OCI-LY3 (cell line): ENCODE measurements around the gene MYBL2.

ENCODE experiments used
- CTCF ChIP-seq: fragments of 200-600, 300-600 bp; sonication (generic); IDR thresholded peaks from 2 replicates; pipeline ENCODE4 v1.5.1; 2014; ENCODE audit warnings: antibody characterized with exemption, low read length, low read depth
- EZH2phosphoT487 ChIP-seq: fragments of 200-600 bp; shearing (Covaris generic); IDR thresholded peaks from 2 replicates; pipeline ENCODE4 v1.6.1; 2018; ENCODE audit warnings: antibody characterized with exemption, mixed run types, low read depth

DNA sequence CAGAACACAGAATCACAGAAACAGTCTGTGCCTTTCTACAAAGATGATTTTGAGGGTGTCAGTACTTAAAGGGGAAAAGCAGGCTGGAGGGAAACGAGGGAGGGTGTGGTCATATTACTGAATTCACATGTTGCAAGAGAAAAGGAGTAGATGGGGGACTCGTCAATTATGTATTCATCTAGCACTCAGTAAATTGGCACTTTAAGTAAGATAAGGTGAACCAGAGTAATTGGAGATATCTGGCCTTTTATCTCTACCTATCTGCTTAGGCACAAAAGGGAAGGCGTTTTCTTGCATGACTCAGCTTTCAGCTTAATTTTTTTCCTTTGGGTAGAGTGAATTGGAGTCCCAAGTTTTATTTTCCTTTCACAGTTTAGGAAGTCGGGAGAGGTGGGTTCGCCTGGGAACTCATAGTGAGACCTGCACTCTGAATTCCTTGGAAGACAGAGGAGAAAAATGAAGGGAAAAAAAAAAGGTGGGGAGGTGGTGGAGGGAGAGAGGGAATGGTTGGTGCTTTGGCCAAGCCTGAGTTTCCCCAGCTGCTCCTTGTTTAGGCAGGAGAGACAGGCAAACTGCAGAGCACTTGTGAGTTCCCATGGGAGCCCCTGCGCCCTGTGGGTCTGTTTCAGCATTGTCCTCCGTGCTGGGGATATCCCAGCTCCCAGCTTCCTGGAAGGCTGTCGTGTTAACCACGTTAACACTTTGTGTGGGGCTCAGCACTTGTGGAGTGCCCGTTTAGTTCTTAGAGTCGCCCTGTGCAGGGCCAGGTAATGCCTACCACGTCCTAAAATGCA lies 79.6 kb downstream of the MYBL2 start:
- no peak for TF ChIP-seq CTCF
- no peak for TF ChIP-seq EZH2phosphoT487
